Measurements from ENCODE around the gene CAPZB. TPM values are rescaled to one million over a fixed set of nuclear protein-coding genes. Genes with fewer than 3 reads are reported as not detected.

Gene CAPZB
- polyA plus RNA-seq, 1 of the 3 experiments (the other 2 are of a cell fraction): 122 TPM

- Histone ChIP-seq H4K20me1 (ENCODE audit: insufficient read depth) (peaks cover 76% of the 10 kb centered on the region), H3K4me2 (no peak overlapping the region), H3K9ac (no peak overlapping the region), H3K9me3 (no peaks in the 10 kb centered on the region), H2AFZ (ENCODE audit: low read depth) (no peak overlapping the region), H3K79me2 (ENCODE audit: insufficient read depth) (peaks cover 81% of the 10 kb centered on the region), H3K4me1 (ENCODE audit: control insufficient read depth in 1 of 2, insufficient read depth in 2 of 2, low read depth in 1 of 2, low read length in 1 of 2) (peaks cover 20 to 47% of the 10 kb centered on the region in 2 experiments), H3K27ac (ENCODE audit: low read depth in 2 of 2, low read length in 1 of 2) (peak overlapping the region in 1 of 2 experiments; percentile 51; a peak in 2 of 4 replicates), H3K9me2 (no peaks in the 10 kb centered on the region), H3K27me3 (ENCODE audit: insufficient read depth) (no peaks in the 10 kb centered on the region), H3K4me3 (ENCODE audit: low read depth in 2 of 2, low read length in 1 of 2) (no peak overlapping the region), H3F3A (replicated peaks; ENCODE audit: insufficient read depth) (peaks cover 12% of the 10 kb centered on the region), H3K36me3 (replicated peaks in 1 of 2; ENCODE audit: control insufficient read depth in 1 of 2, insufficient read depth in 2 of 2, low read length in 1 of 2) (peaks cover 5 to 23% of the 10 kb centered on the region in 2 experiments)
- ChIA-PET CTCF (interaction anchor here (0.9 to 4.3 kb wide), 4 partner anchors 11 to 269 kb away, joined by 3 to 18 read pairs (median 10); no protein-coding TSS in a partner anchor), POLR2A (no interaction called here)
- no peak for DNase-seq
- TF ChIP-seq USF2 (IDR thresholded peaks at IDR 0.05; ENCODE audit: borderline replicate concordance, low read depth, low read length): no peak
- no peak for TF ChIP-seq RXRA (IDR thresholded peaks at IDR 0.05; ENCODE audit: borderline replicate concordance, low read depth)
- TF ChIP-seq, protein P1, sequence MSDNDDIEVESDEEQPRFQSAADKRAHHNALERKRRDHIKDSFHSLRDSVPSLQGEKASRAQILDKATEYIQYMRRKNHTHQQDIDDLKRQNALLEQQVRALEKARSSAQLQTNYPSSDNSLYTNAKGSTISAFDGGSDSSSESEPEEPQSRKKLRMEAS (IDR thresholded peaks at IDR 0.05; ENCODE audit: low read depth): no peak
- TF ChIP-seq FOXJ3 (CRISPR knock-in tag; IDR thresholded peaks at IDR 0.05): no peak
- TF ChIP-seq USF1 (IDR thresholded peaks at IDR 0.05; ENCODE audit: borderline replicate concordance, low read depth): no peak
- no peak for TF ChIP-seq TAF1 (IDR thresholded peaks at IDR 0.05; ENCODE audit: borderline replicate concordance, low read depth, low read length)
- no peak for TF ChIP-seq FOSL2 (IDR thresholded peaks at IDR 0.05; ENCODE audit: borderline replicate concordance, low read depth)
- TF ChIP-seq, protein P2, sequence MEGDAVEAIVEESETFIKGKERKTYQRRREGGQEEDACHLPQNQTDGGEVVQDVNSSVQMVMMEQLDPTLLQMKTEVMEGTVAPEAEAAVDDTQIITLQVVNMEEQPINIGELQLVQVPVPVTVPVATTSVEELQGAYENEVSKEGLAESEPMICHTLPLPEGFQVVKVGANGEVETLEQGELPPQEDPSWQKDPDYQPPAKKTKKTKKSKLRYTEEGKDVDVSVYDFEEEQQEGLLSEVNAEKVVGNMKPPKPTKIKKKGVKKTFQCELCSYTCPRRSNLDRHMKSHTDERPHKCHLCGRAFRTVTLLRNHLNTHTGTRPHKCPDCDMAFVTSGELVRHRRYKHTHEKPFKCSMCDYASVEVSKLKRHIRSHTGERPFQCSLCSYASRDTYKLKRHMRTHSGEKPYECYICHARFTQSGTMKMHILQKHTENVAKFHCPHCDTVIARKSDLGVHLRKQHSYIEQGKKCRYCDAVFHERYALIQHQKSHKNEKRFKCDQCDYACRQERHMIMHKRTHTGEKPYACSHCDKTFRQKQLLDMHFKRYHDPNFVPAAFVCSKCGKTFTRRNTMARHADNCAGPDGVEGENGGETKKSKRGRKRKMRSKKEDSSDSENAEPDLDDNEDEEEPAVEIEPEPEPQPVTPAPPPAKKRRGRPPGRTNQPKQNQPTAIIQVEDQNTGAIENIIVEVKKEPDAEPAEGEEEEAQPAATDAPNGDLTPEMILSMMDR (IDR thresholded peaks at IDR 0.05): no peak
- 93% methylated on average over 7 of the region's 9 CpGs for WGBS (ENCODE audit: low lambda C conversion rate)
Measured at GRCh38 chr1:19385221-19385620, 100.1 kb downstream of the CAPZB start.

DNA sequence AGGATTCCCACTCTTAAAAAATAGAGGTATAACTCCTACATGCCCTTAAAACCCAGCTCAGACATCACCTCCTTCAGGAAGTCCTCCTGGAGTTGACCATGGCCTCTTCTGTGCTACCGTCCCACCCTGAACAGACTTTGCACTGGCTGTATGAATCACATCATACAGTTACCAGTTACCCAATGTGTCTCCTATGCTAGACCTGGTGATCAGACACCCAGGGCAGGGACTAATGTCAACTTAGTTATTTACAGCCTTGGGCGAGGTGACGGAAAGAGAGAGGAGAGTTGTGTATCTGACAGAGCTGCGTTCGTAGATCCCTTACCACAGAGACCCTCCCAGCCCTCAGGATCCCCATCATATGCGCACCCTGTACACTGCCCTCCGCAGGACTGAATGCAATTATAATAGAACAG is 100.6 kb downstream of the CAPZB start:
- no peaks in the 10 kb centered on the region for H3K27me3 ChIP-seq (ENCODE audit: insufficient read depth)
- peaks cover 5 to 28% of the 10 kb centered on the region in 2 experiments for H3K36me3 ChIP-seq (replicated peaks in 1 of 2; ENCODE audit: control insufficient read depth in 1 of 2, insufficient read depth in 2 of 2, low read length in 1 of 2)
- peak overlapping the region; percentile 37; the same call in 1 of the 2 replicates for H3K4me2 ChIP-seq
- H2AFZ ChIP-seq (ENCODE audit: low read depth): no peak overlapping the region
- peaks cover 77% of the 10 kb centered on the region for H3K79me2 ChIP-seq (ENCODE audit: insufficient read depth)
- WGBS (ENCODE audit: low lambda C conversion rate): 96% methylated on average over 7 of the region's 7 CpGs
- no peak overlapping the region for H3K4me3 ChIP-seq (ENCODE audit: low read depth in 2 of 2, low read length in 1 of 2)
- POLR2A ChIA-PET: no interaction called here
- H3F3A ChIP-seq (replicated peaks; ENCODE audit: insufficient read depth): peaks cover 12% of the 10 kb centered on the region
- CTCF ChIA-PET: interaction anchor here (1.3 to 2.6 kb wide), 4 partner anchors 10 to 269 kb away, joined by 4 to 16 read pairs (median 5); no protein-coding TSS in a partner anchor
- no peak for DNase-seq
- peak overlapping the region in 1 of 2 experiments; percentile 51; a peak in 2 of 4 replicates for H3K27ac ChIP-seq (ENCODE audit: low read depth in 2 of 2, low read length in 1 of 2)
- H3K4me1 ChIP-seq (ENCODE audit: control insufficient read depth in 1 of 2, insufficient read depth in 2 of 2, low read depth in 1 of 2, low read length in 1 of 2): peaks cover 16 to 42% of the 10 kb centered on the region in 2 experiments
- H3K9me2 ChIP-seq: no peaks in the 10 kb centered on the region
- no peak overlapping the region for H3K9ac ChIP-seq
- H3K9me3 ChIP-seq: no peaks in the 10 kb centered on the region
- peaks cover 71% of the 10 kb centered on the region for H4K20me1 ChIP-seq (ENCODE audit: insufficient read depth)
- TF ChIP-seq NFIC (IDR thresholded peaks at IDR 0.05; ENCODE audit: borderline replicate concordance) (no peak), USF2 (IDR thresholded peaks at IDR 0.05; ENCODE audit: borderline replicate concordance, low read depth, low read length) (no peak), MXI1 (IDR thresholded peaks at IDR 0.05; ENCODE audit: low read depth, low read length) (no peak), FOXM1 (IDR thresholded peaks at IDR 0.05; ENCODE audit: low read depth) (no peak), FOSL2 (IDR thresholded peaks at IDR 0.05; ENCODE audit: borderline replicate concordance, low read depth) (no peak), TAF1 (IDR thresholded peaks at IDR 0.05; ENCODE audit: borderline replicate concordance, low read depth, low read length) (no peak), YY1 (IDR thresholded peaks at IDR 0.05; ENCODE audit: low read depth) (no peak), RFX5 (IDR thresholded peaks at IDR 0.05; ENCODE audit: low read length) (no peak), RXRA (IDR thresholded peaks at IDR 0.05; ENCODE audit: borderline replicate concordance, low read depth) (no peak), SMC3 (IDR thresholded peaks at IDR 0.05; ENCODE audit: low read depth, low read length) (no peak), EP300 (IDR thresholded peaks at IDR 0.05; ENCODE audit: borderline replicate concordance in 1 of 2, low read depth in 1 of 2, low read length in 1 of 2) (no peak), GABPA (IDR thresholded peaks at IDR 0.05; ENCODE audit: low read depth) (no peak)
- TF ChIP-seq, protein P3, sequence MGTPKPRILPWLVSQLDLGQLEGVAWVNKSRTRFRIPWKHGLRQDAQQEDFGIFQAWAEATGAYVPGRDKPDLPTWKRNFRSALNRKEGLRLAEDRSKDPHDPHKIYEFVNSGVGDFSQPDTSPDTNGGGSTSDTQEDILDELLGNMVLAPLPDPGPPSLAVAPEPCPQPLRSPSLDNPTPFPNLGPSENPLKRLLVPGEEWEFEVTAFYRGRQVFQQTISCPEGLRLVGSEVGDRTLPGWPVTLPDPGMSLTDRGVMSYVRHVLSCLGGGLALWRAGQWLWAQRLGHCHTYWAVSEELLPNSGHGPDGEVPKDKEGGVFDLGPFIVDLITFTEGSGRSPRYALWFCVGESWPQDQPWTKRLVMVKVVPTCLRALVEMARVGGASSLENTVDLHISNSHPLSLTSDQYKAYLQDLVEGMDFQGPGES (IDR thresholded peaks at IDR 0.05; ENCODE audit: low read depth, low read length): no peak
- TF ChIP-seq, protein P2 (IDR thresholded peaks at IDR 0.05): no peak

Data from SK-N-SH (cell line).